Activated CD8-positive, alpha-beta T cell treated with anti-CD3 and anti-CD28 coated beads for 36 hours (primary cell): ENCODE results near the gene PARD6G. TPM values are rescaled to one million over a fixed set of nuclear protein-coding genes. Genes with fewer than 3 reads are reported as not detected.
"Not testable (repeated sequence)": the region's sequence is repeated elsewhere in the genome, so short reads cannot be mapped to it uniquely, and the experiment has no call there.

Experiments
- ATAC-seq: fragments of 200-7000 bp; cut with Tn5 transposase; one replicate; pipeline ENCODE4 v1.10.0; 2021; ENCODE audit warnings: mild to moderate bottlenecking, moderate library complexity
- CTCF ChIA-PET: fragments of 350-600 bp; sonication (Branson Sonifier 250); formaldehyde crosslinking; loops from one replicate; lab custom pipeline; 2021; ENCODE audit warnings: antibody characterized with exemption; lab: Charles Lee
- POLR2A ChIA-PET: fragments of 350-600 bp; sonication (Branson Sonifier 250); formaldehyde crosslinking; loops from one replicate; lab custom pipeline; 2021; ENCODE audit warnings: antibody characterized with exemption; lab: Charles Lee
- DNase-seq: peaks from one replicate; pipeline ENCODE4 v3.0.0-alpha.2; 2020
- H3K27ac Mint-ChIP-seq: one replicate; pipeline ENCODE4 v1.8.0; 2021; ENCODE audit warnings: mild to moderate bottlenecking, mixed read lengths
- H3K27me3 Mint-ChIP-seq: one replicate; pipeline ENCODE4 v1.8.0; 2021; ENCODE audit warnings: mixed read lengths
- H3K36me3 Mint-ChIP-seq: one replicate; pipeline ENCODE4 v1.8.0; 2021; ENCODE audit warnings: low read depth, mixed read lengths
- H3K4me1 Mint-ChIP-seq: one replicate; pipeline ENCODE4 v1.8.0; 2021; ENCODE audit warnings: low read depth, mixed read lengths
- H3K4me3 Mint-ChIP-seq: one replicate; pipeline ENCODE4 v1.8.0; 2021; ENCODE audit warnings: mild to moderate bottlenecking, moderate library complexity, mixed read lengths
- H3K9me3 Mint-ChIP-seq: one replicate; pipeline ENCODE4 v1.8.0; 2021; ENCODE audit warnings: mixed read lengths
- CTCF ChIP-seq: fragments of 200-600 bp; IDR thresholded peaks from one replicate; pipeline ENCODE4 v1.8.0; 2022; ENCODE audit warnings: antibody characterized with exemption, mild to moderate bottlenecking
- intact Hi-C: fragments of 100-400 bp; cut with micrococcal nuclease; formaldehyde crosslinking; loops from one replicate; pipeline ENCODE4 v1.10.0; 2022
- total RNA-seq, 2 experiments: library from RNA; stranded (reverse); gene quantifications; one replicate each; pipeline ENCODE4 v1.2.3, GENCODE V29; 2021

The PARD6G gene
- total RNA-seq, 2 experiments from 2014 or later = 0.16 to 0.23 TPM

DNA sequence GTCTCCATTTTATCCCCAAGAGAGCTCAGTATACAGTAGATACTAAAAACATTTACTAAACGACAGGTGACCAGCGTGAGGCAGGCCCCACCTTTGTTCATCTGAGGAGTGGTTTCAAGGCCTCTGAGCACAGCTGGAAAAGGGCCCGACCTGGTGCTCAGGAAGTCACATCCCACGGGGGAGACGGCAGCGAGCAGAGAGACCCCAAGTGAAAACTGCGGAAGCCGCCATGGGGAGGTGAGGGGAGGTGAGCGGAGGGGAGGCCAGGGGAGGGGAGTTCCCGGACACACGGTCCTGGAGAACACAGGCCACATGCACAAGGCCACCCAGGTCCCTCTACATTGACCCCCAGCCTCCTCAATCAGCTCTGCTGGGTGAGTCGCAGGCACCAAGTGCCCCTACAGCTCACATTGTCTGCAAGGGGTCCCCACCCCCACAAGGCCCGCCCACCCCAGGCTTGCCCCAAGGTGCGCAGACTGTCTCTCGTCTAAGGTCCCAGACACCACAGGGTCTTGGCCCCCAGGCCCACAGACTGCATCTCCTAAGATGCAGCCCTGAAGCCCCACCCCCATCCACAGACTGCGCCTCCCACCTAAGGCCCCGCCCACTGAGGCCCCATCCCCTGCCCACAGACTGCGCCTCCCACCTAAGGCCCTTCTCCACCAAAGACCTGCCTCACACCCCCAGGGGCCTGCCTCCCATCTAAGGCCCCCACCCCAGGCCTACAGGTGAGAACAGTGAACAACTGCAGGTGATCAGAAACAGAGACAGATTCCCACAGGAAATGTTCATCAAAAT lies 19.1 kb downstream of the PARD6G start:
- CTCF ChIA-PET = no interaction called here
- Mint-ChIP-seq H3K4me1 (no peaks in the 10 kb centered on the region), H3K36me3 (no peaks in the 10 kb centered on the region), H3K27me3 (no peaks in the 10 kb centered on the region), H3K27ac (no peak overlapping the region), H3K9me3 (no peaks in the 10 kb centered on the region), H3K4me3 (no peak overlapping the region)
- intact Hi-C loops = no loop called here
- TF ChIP-seq CTCF = no peak
- DNase-seq = no peak
- POLR2A ChIA-PET = no interaction called here
- ATAC-seq = no peak

GRCh38 chr18:80227472-80227871 lies 19.8 kb downstream of the PARD6G start:
- no peak overlapping the region for H3K4me3 Mint-ChIP-seq
- intact Hi-C loops = no loop called here
- H3K27ac Mint-ChIP-seq = no peak overlapping the region
- DNase-seq (no peak), ATAC-seq (no peak)
- no peaks in the 10 kb centered on the region for H3K27me3 Mint-ChIP-seq
- ChIA-PET CTCF (no interaction called here), POLR2A (no interaction called here)
- no peaks in the 10 kb centered on the region for H3K9me3 Mint-ChIP-seq
- no peaks in the 10 kb centered on the region for H3K36me3 Mint-ChIP-seq
- no peaks in the 10 kb centered on the region for H3K4me1 Mint-ChIP-seq
- TF ChIP-seq CTCF = no peak

DNA sequence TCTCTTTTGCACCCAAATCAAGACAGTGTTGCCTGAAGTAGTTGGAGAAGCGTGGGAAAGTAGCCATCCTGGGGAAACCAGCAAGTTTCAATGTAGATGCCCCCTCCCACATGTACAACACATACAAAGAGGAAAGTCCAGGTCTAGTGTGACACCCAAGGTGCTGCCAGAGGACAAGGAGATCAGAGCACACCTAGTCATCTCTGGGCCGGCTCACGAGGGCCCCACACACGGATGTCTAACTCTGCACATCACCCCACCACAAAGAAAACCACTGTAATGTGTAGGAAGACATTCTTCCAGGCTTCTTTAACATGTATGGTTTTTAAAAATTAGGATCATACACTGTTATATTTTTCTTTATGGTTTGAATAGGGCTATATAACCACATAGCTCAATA lies 21.6 kb downstream of the PARD6G start:
- CTCF ChIA-PET = no interaction called here
- DNase-seq (no peak), ATAC-seq (no peak)
- Mint-ChIP-seq H3K4me1 (no peaks in the 10 kb centered on the region), H3K4me3 (no peak overlapping the region), H3K27ac (no peak overlapping the region), H3K9me3 (no peaks in the 10 kb centered on the region), H3K27me3 (peaks cover 5% of the 10 kb centered on the region), H3K36me3 (no peaks in the 10 kb centered on the region)
- POLR2A ChIA-PET = interaction anchor here (1.0 kb wide), 1 partner anchor 22 kb away, joined by 3 read pairs; no protein-coding TSS in a partner anchor
- intact Hi-C loops = no loop called here
- no peak for TF ChIP-seq CTCF

DNA sequence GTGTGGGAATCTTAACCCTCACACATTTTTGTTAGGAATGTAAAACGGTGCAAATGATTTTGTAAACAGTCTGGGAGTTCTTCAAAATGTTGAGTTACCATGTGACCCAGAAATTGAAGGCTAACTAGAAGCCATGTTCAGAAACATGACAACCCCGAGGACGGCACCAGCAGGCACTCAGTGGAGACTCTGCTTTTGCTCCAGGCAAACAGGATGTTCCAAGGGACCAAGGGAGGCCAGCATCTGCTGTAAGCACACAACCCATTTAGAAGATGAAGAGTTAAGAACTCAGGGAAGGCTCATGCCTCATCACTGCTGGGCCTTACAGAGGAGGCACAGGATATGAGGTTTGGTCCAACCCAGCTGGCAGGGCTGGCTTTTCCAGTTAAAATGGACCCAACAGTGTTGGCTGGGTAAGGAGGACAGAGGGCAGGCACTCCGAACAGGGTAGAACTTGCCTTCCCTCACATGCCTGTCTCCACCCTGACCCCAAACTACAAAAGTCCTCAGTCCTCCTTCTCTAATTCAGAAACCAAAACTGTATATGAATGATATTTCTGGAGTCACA lies 23.6 kb downstream of the PARD6G start:
- H3K36me3 Mint-ChIP-seq = no peaks in the 10 kb centered on the region
- no peak for DNase-seq
- H3K27ac Mint-ChIP-seq = no peak overlapping the region
- TF ChIP-seq CTCF = no peak
- intact Hi-C loops = no loop called here
- H3K4me3 Mint-ChIP-seq = no peak overlapping the region
- H3K9me3 Mint-ChIP-seq = no peaks in the 10 kb centered on the region
- ChIA-PET CTCF (interaction anchor here (1.2 kb wide), 1 partner anchor 13 kb away, joined by 3 read pairs; no protein-coding TSS in a partner anchor), POLR2A (interaction anchor here (0.6 kb wide), 1 partner anchor 278 kb away, joined by 3 read pairs; no protein-coding TSS in a partner anchor)
- no peak for ATAC-seq
- H3K27me3 Mint-ChIP-seq = peaks cover 11% of the 10 kb centered on the region
- H3K4me1 Mint-ChIP-seq = no peaks in the 10 kb centered on the region

DNA sequence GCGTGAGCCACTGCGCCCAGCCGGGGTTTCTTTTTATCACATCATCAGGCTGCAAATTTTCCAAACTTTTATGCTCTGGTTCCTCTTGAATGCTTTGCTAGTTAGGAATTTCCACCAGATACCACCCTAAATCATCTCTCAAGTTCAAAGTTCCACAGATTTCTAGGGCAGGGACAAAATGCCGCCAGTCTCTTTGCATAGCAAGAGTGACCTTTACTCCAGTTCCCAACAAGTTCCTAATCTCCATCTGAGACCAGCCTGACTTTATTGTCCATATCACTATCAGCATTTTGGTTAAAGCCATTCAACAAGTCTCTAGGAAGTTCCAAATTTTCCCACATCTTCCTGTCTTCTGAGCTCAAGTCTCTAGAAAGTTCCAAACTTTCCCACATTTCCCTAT lies 27.8 kb downstream of the PARD6G start:
- peaks cover 15% of the 10 kb centered on the region for H3K27me3 Mint-ChIP-seq
- H3K27ac Mint-ChIP-seq = not testable (repeated sequence)

More for the DNA sequence above, 27.8 kb downstream of the PARD6G start:
- intact Hi-C loops, ATAC-seq, H3K36me3 Mint-ChIP-seq, H3K4me3 Mint-ChIP-seq, DNase-seq, H3K9me3 Mint-ChIP-seq, H3K4me1 Mint-ChIP-seq, POLR2A ChIA-PET, CTCF ChIA-PET: not testable (repeated sequence)
